GM12864 (cell line): ENCODE results near the gene HIVEP2.
A peak's percentile ranks its signal among the peaks of the same experiment; 100 is the strongest.

Experiments
- DNase-seq: peaks from one replicate; pipeline ENCODE4 v3.0.0-alpha.2; 2011; ENCODE audit warnings: low read depth
- H3K4me3 ChIP-seq: 2 replicates; pipeline ENCODE4 v1.5.1; 2011; ENCODE audit warnings: mild to moderate bottlenecking, low read depth, low read length, control low read depth
- CTCF ChIP-seq: IDR thresholded peaks from 2 replicates; pipeline ENCODE4 v1.5.1; 2011; ENCODE audit warnings: low read depth, mild to moderate bottlenecking, moderate library complexity, low read length, control low read depth, inconsistent platforms; ENCODE audit errors: missing control alignments

HIVEP2 gene

DNA sequence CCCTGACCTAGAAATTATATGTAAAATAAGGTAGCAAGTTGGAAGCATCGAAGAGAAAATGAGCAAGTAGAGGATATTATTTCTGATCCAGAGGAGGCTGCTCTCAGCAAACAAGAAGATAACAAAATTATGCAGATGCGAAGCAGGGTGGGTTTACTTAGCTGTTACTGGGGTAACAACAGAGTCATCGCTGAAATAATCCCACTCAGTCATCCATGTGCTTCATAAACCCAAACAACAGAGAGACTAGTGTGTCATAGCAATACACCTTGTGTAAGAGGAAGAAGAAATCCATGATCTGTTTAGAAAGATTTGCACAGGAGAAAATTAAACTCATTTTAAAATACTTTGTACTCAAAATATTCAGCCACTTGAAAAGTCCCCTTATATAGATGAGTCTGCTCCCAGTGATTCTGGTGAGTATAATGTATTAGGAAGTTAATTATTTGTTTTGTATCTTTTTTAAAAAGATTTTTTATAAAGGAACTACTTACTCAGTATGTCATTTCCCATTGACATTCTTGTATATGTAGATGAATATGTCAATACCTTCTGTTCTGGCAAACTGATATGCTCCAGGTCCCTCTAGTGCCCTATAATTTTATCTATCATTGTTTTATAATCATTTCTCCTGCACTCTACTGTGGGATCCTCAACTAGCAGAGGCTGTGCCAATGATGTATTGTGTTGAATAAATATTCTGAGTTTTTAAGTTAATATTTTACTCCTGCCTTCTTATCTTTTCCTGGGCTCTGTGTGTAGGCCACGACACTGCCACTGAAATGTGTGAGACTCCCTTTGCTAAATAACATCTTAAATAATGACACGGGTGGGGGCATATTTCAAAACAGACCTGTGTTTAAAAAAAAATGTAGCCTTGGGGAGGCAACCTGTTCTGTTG lies 8.6 kb upstream of the HIVEP2 start:
- no peak for DNase-seq
- TF ChIP-seq CTCF: no peak
- H3K4me3 ChIP-seq: no peak overlapping the region

DNA sequence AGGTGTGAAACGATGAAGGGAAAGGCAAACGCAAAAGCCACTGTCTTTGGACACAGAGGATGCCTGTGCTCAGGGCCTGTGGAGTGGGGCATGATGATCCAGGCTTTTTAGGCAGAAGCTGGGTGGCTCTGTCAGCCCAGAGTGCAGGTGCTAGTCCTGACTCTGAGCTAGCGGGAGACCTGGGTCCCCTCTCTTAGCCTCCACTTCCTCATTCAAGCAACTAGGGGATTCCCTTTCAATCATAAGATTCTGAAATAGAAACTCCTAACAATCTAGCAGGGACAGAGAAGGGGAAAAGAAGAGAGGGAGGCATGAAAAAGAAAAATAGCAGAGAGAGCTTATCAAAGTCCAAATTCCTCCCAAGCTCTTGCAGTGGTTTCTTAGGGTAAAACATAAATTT lies 7.6 kb upstream of the HIVEP2 start:
- no peak overlapping the region for H3K4me3 ChIP-seq
- DNase-seq: peak; percentile 42
- no peak for TF ChIP-seq CTCF

- no peak overlapping the region for H3K4me3 ChIP-seq
- DNase-seq: no peak
- TF ChIP-seq CTCF: no peak
Measured at GRCh38 chr6:142950291-142950690, 5.3 kb upstream of the HIVEP2 start.

- H3K4me3 ChIP-seq: peak overlapping the region; percentile 66
- DNase-seq: peak; percentile 49
- no peak for TF ChIP-seq CTCF
Measured at GRCh38 chr6:142947714-142948480, 2.9 kb upstream of the HIVEP2 start.

DNA sequence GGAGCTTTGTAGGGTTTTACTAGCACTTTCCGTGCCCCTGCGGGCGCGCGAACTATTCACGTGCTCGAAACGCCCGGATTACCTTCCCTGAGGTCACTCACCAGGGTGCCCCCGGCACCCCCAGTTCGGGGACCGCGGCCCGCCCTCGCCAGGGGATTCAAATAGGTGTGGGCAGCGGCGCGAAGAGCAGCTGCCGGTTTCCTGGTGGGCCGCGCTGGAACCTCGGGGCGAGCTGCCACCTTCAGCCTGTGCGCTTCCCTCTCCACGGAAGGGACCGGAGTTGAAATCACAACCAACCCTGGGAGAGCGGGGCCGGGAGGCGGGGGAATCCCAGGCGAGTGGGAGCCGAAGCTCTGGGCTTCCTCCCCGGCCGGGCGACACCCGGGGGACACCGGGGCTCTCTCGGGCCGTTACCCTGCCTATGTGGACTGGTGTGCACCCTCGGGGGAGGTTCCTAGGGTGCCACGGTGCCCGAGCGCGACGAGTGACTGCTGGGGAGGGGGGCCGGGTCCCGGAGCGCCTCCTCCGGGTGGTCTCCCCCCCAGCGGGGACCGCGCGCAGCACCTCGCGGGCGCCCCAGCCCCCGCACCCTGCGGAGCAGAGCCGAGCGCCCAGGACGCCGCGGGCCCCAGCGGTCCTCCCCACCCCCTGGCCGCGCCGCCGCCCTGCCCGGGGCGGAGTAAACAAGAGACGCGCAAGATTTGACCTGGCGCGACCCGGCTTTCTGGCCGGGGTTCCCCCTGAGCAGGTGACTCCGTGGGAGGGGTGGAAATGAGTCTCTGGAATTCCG lies 2.1 kb upstream of the HIVEP2 start:
- DNase-seq: peak; percentile 18
- H3K4me3 ChIP-seq: peak overlapping the region; percentile 66
- no peak for TF ChIP-seq CTCF

DNA sequence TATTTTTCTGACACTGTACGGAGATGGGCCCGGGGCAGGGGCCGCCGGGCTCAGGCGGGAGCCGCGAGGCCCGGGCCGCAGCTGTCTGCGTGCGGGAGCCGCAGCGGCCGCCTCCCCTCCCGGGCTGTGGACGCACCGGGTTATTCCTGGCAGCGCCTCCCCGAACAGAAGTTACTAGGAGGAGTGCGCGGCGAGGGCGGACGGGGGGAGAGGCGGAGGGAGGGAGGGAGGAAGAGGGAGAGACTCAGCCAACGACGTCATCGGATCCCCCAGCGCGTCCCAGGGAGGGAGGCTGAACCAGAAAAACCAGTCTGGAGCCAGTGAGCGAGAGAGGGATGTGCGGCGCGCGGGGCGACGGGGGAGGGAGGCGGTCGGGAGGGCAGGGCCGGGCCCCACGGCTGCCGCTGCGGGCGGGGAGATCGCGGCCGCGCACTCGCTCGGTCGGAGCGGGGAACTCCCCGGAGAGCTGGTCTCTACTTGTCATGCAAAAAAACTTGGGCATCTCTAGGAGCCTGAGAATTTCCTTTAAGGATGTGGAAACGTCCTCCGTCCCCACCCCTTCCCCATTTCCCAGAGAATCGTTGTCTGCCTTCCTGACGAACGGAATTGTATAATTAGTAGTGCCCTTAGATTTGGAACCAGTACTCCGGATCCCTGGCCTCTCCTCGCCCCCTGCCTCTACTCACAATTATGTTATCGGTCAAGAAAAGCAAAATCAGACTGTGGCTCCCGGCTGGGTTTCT lies 1.4 kb upstream of the HIVEP2 start:
- DNase-seq: peak; percentile 49
- no peak for TF ChIP-seq CTCF
- peak overlapping the region; percentile 66 for H3K4me3 ChIP-seq
